Embryonic facial prominence (tissue), 1 donor: ENCODE results near the gene NRCAM.

ENCODE experiments used
- DNase-seq: peaks from one replicate; pipeline ENCODE4 v3.0.0-alpha.2; 2016; ENCODE audit errors: extremely low spot score

NRCAM gene

DNA sequence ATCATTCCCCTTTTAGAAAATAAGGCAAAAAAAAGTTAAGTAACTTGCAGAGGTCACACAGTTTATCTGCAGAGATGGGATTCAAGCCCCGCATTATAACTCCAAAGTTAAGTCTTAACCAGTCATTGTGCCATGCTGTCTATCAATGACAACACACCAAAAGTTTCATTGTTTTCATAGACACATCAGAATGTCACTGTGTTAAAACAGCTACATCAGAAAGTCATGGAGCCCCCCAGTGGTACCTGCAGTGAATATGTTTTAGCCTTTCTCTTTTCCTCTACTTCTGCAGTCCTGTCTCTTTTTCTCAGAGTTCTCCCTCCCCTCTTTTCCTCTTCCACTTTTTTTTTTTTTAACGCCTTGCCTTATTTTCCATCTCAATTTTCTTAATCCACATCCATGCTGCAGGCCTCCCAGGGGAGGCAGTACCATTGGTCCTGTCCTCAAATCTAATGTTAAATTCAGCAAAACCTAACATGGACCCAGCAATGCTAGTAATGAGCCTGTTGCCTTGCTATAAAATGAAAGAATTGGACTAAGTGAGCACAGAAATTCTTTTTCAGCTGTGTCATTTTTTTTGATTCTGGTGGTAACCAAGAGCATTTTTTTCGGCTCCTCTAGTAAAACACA, 3.8 kb upstream of the NRCAM start:
- DNase-seq = no peak

DNA sequence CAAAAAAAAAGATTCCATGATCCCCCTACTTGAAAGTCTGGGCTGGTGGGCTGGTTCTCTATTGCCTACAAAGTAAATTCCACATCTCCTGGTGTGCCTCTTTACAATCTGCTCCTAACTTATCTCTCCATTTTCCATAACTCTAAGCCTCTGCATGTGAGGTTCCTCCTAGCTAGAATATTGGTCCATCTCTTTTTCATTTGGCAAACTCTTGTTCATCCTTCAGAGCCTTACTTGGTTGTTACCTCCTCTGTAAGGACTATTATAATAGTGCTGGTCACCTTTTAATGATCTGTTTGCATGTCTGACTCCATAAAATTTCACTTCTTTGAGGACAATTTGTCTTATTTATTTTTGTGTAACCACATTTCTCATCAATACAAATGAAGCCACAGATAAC, 1.6 kb upstream of the NRCAM start:
- no peak for DNase-seq

GRCh38 chr7:108456845-108457540, 757 bp upstream of the NRCAM start:
- no peak for DNase-seq

GRCh38 chr7:108455551-108455997, 662 bp downstream of the NRCAM start:
- no peak for DNase-seq

- DNase-seq = no peak
These were observed 1.3 kb downstream of the NRCAM start for GRCh38 chr7:108454674-108455550.

GRCh38 chr7:108454317-108454673, 1.9 kb downstream of the NRCAM start:
- DNase-seq = no peak

- no peak for DNase-seq
These were observed 2.9 kb downstream of the NRCAM start for GRCh38 chr7:108453320-108453719.

GRCh38 chr7:108452707-108453106, 3.5 kb downstream of the NRCAM start:
- DNase-seq = no peak

DNA sequence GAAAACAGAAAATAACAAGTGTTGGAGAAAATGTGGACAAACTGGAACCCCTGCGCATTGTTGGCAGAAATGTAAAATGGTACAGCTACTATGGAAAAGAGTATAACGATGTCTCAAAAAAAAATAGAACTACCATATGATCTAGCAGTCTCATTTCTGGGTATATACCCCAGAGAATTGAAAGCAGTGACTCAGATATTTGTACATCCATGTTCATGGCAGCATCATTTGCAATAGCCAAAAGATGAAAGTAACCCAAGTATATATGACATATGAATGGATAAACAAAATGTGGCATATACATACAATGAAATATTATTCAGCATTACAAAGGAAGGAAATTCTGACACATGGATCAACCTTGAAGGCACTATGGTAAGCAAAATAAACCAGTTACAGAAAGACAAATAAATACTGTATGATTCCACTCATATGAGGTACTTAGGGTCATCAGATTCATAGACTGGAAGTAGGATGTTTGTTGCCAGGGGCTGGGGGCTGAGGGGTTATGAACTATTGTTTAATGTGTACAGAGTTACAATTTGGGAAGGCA, 4.9 kb downstream of the NRCAM start:
- no peak for DNase-seq

DNA sequence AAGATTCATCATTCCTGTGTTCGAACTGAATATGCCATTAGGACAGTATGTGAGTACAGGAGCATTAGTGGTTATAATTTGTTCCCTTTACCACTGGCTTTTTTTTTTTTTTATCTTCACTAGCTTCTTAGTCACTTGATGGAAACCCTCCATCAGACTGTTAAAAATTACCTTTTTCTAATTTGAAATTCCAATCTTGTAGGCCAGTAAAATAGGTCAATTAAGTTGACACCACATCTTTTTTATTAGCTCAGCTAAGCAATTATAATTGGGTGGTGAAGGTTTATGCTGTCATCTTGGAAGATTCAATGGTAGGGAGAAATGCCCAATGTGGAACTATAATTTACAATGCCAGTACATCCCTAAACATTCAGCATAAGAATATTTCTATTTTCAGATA, 6.1 kb downstream of the NRCAM start:
- DNase-seq = no peak

DNA sequence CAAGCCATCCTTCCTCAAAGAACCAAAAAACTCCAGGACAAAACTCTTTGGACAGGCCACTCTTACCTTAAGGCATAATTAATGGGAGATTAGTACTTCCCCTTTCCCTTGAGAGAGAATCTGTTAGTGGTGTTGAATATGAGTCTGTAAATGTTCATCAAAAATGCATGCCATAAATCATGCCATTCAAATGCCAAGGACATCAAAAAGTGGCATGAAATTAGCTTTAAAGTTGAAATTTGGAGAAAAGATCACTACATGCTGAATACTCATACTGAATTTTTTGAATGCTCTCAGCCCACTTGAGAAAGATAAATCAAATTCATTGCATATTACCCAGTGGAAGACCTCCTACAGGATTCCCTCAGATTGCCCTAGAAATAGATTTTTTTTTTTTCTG, 6.7 kb downstream of the NRCAM start:
- DNase-seq = no peak

DNA sequence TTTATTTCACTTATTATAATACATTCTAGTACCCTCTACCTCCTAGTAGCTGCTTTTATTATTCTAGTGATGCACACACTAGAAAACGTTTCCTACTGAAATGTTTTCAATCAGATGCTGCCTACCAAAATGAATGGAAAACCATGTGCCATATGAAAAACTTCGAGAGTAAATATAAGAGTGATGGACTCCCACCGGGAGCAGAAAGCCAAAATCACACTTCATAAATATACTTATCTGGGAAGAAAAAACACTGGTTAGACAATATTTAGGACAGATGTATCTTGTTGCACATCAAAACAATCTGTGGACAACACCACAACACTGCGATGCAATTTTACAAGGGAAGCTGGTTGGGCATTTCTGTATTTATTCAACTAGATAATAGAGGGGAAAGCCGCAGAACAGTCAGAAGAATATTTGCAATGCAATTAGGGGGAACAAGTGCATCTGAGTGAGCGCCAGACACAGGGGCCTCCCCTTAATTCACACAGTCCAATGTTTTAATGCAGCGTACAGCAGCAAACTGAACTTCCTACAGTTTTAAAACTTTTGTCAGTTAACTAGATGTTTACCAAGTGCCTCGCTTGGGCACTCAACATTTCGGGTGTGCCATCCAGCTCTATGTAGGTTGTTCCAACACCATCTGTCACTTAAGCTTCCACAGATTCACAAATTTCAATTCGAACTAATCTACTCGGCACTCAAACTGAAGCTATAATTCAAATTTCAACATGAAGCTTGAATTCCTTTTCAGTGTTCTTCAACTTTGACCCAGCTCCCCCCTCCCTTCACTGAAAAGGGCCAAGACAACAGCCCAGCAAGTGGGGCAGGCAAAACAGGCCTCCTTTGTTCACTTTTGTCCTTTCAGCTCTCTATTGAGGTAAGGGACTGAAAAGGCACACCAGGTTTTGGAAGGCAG, 7.4 kb downstream of the NRCAM start:
- no peak for DNase-seq

DNA sequence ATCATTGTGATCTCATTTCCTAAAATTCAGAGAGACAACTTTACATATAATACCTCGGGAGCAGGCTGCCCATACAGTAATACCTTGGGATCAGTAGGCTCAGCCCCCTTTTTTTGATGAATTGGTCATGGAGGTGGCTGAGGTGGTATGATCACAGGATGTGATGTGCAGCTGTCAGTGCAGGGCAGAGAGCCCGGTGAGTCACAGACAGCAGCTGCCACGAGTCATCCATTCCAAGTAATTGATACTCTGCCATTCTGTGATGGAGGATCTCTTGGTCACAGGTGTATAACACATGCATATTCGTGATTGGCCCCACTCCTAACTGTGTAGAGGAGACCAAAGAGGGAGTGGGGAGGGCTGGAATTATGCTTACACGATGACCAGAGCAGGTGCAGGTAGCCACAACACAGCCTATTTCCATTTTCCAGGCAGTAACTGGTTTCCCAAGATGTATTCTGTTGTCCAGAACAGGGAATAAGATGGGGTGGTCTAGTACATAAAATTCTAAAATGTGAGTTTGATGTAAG, 14.1 kb downstream of the NRCAM start:
- DNase-seq = no peak

- no peak for DNase-seq
These were observed 14.8 kb downstream of the NRCAM start for GRCh38 chr7:108441392-108441955.

DNA sequence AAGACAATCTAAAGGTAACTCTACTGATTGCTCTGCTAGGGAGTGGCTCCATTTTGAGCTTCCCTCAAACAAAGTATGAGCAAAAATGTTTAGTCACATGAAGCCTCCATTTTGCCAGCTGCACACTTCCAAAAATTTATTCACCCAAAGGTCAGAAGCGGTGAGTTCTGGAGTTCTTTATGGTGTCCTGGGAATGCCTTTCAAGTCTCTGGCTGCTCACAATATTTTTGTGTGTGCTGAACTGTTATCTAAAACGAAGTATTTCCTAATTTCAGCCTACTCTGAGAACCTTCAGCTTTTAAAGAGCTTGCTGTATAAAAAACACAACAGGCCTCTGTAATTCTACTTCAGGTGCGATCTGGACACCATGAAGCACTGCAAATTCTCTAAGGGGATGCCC, 15.6 kb downstream of the NRCAM start:
- no peak for DNase-seq

- DNase-seq = no peak
These were observed 19.3 kb downstream of the NRCAM start for GRCh38 chr7:108436906-108437305.

- DNase-seq = no peak
These were observed 22.2 kb downstream of the NRCAM start for GRCh38 chr7:108434010-108434409.

DNA sequence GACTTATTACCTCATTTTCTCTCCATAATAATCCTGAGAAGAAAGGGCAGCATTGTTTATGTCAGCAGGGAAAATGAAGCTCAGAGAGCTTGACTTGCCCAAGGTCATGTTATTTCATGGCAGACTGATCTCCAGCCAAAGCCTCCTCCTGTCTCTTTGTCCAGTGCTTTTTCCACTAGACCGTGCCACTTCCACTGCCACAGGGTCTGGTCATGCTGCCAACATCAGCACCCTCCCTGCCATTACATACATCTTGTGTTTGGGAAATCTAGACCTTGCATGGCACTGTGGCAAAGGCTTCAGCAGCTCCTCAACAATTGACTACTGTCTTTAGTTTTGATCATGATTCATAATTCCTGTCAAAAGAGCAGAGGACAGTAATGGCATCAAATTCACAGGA, 25.1 kb downstream of the NRCAM start:
- no peak for DNase-seq

- no peak for DNase-seq
These were observed 25.6 kb downstream of the NRCAM start for GRCh38 chr7:108430664-108431063.

GRCh38 chr7:108427766-108428165, 28.5 kb downstream of the NRCAM start:
- DNase-seq = no peak
